Smooth muscle cell of the coronary artery (primary cell): ENCODE data around the gene CDKL4. TPM values are rescaled to one million over a fixed set of nuclear protein-coding genes. Genes with fewer than 3 reads are reported as not detected.

Experiments
- total RNA-seq: library from RNA; depleted of rRNA; stranded (reverse); fragments of >200 nt; gene quantifications from 2 replicates; pipeline ENCODE4 v1.2.3, GENCODE V29; 2014; ENCODE audit warnings: low replicate concordance

Gene CDKL4
- total RNA-seq = 0.82 and 1.2 TPM in 2 replicates

DNA sequence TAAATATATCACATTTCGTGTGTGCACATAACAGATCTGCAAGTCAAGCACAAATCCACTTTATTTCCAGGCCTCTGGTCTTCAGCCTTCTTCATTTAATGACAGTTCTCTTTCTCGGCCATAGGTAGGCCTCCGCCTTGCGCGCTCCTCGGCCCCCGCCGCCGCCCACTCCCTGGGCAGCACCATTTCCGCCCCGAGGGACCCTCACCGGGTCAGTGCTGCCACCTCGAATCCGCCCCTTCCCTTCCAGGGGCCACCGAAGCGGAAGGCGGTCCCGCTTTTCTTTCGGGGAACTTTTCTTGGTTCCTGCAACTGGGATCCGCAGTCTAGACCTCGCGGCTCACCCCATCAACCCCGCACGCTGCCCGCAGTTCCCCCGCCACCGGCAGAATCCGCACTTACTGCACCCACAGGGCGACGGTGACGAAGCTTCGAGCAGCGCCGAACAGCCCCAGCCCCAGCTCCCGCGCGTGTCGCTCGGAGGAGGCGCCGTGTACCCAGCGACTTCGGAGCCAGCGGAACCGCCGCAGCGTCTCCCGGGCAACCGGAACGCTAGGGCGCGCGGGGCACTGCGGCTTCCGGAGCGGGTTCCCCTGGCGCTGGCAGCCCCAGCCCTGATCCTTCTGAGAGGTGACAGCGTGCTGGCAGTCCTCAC lies at the start of gene CDKL4:
Gene CDKL4 (minus strand): TSS at position 502 of the 655 bp plus-strand sequence.

Other genes starting within 250 kb of the CDKL4 start
- gene SOS1, start 122.9 kb downstream of the CDKL4 start, total RNA-seq = 11.2 and 20.0 TPM in 2 replicates
- gene MAP4K3, start 193.3 kb upstream of the CDKL4 start, total RNA-seq = 24.5 and 33.7 TPM in 2 replicates